ENCODE data around the gene MED8.

MED8 gene

GRCh38 chr1:43389326-43390313, at the start of gene MED8, which contains the start of gene SZT2:
Gene MED8, minus strand, starts transcription at chr1:43389800. Its CDS starts 36 bp downstream, at chr1:43389764.
Gene SZT2, plus strand, starts transcription at chr1:43389899. Its CDS starts 70 bp downstream, at chr1:43389969.
- Mint-ChIP-seq H3K27ac (peak within 1 kb of the TSS; percentile 98 to 100), H3K4me3 (peak within 1 kb of the TSS; percentile 94 to 99), H3K27me3 (no peaks in the 10 kb centered on the region), H3K4me1 (peaks cover 46% of the 10 kb centered on the region), H3K9me3 (no peaks in the 10 kb centered on the region)
- ATAC-seq, result peak; percentile 99
- DNase-seq, result peak; percentile 88 to 95

GRCh38 chr1:43438953-43439581, 49.5 kb upstream of the MED8 start:
- no peak for ATAC-seq
- Mint-ChIP-seq H3K27me3 (no peaks in the 10 kb centered on the region), H3K4me1 (no peaks in the 10 kb centered on the region), H3K9me3 (no peaks in the 10 kb centered on the region), H3K27ac (no peak overlapping the region), H3K4me3 (no peak overlapping the region)
- no peak for DNase-seq

- H3K27me3 Mint-ChIP-seq, result no peaks in the 10 kb centered on the region
- DNase-seq (no peak), ATAC-seq (no peak)
- H3K27ac Mint-ChIP-seq, result no peak overlapping the region
- no peaks in the 10 kb centered on the region for H3K9me3 Mint-ChIP-seq
- H3K4me3 Mint-ChIP-seq, result no peak overlapping the region
- H3K4me1 Mint-ChIP-seq, result no peaks in the 10 kb centered on the region
Measured at GRCh38 chr1:43438576-43438952, 49.0 kb upstream of the MED8 start.

- DNase-seq (no peak), ATAC-seq (no peak)
- Mint-ChIP-seq H3K4me3 (no peak overlapping the region), H3K27ac (peak overlapping the region in 1 of 2 donors; percentile 60), H3K4me1 (no peaks in the 10 kb centered on the region), H3K9me3 (no peaks in the 10 kb centered on the region), H3K27me3 (no peaks in the 10 kb centered on the region)
Measured at GRCh38 chr1:43438006-43438405, 48.4 kb upstream of the MED8 start.

GRCh38 chr1:43437031-43437973, 47.7 kb upstream of the MED8 start:
- Mint-ChIP-seq H3K9me3 (no peaks in the 10 kb centered on the region), H3K27ac (no peak overlapping the region), H3K4me3 (no peak overlapping the region), H3K4me1 (no peaks in the 10 kb centered on the region), H3K27me3 (no peaks in the 10 kb centered on the region)
- ATAC-seq (no peak), DNase-seq (no peak)

GRCh38 chr1:43436371-43436770, 46.8 kb upstream of the MED8 start:
- DNase-seq, result no peak
- no peak for ATAC-seq
- H3K9me3 Mint-ChIP-seq, result no peaks in the 10 kb centered on the region
- no peaks in the 10 kb centered on the region for H3K4me1 Mint-ChIP-seq
- peak overlapping the region in 1 of 2 donors; percentile 53 for H3K27ac Mint-ChIP-seq
- H3K4me3 Mint-ChIP-seq, result no peak overlapping the region
- no peaks in the 10 kb centered on the region for H3K27me3 Mint-ChIP-seq

- DNase-seq (no peak), ATAC-seq (no peak)
- Mint-ChIP-seq H3K27me3 (no peaks in the 10 kb centered on the region), H3K9me3 (no peaks in the 10 kb centered on the region), H3K4me3 (no peak overlapping the region), H3K27ac (peak overlapping the region; percentile 62 to 71), H3K4me1 (no peaks in the 10 kb centered on the region)
Measured at GRCh38 chr1:43435146-43436145, 45.8 kb upstream of the MED8 start.

- Mint-ChIP-seq H3K4me1 (no peaks in the 10 kb centered on the region), H3K9me3 (no peaks in the 10 kb centered on the region), H3K27me3 (no peaks in the 10 kb centered on the region), H3K27ac (no peak overlapping the region), H3K4me3 (no peak overlapping the region)
- DNase-seq (no peak), ATAC-seq (no peak)
Measured at GRCh38 chr1:43434256-43434655, 44.7 kb upstream of the MED8 start.

GRCh38 chr1:43432907-43433306, 43.3 kb upstream of the MED8 start:
- Mint-ChIP-seq H3K27ac (no peak overlapping the region), H3K4me1 (no peaks in the 10 kb centered on the region), H3K9me3 (no peaks in the 10 kb centered on the region), H3K27me3 (no peaks in the 10 kb centered on the region), H3K4me3 (no peak overlapping the region)
- DNase-seq (no peak), ATAC-seq (no peak)

- no peaks in the 10 kb centered on the region for H3K4me1 Mint-ChIP-seq
- DNase-seq (no peak), ATAC-seq (no peak)
- no peaks in the 10 kb centered on the region for H3K27me3 Mint-ChIP-seq
- no peaks in the 10 kb centered on the region for H3K9me3 Mint-ChIP-seq
- H3K4me3 Mint-ChIP-seq, result no peak overlapping the region
- peak overlapping the region in 1 of 2 donors; percentile 35 for H3K27ac Mint-ChIP-seq
Measured at GRCh38 chr1:43432171-43432860, 42.7 kb upstream of the MED8 start.

- ATAC-seq, result no peak
- H3K4me3 Mint-ChIP-seq, result no peak overlapping the region
- H3K9me3 Mint-ChIP-seq, result no peaks in the 10 kb centered on the region
- no peaks in the 10 kb centered on the region for H3K4me1 Mint-ChIP-seq
- H3K27me3 Mint-ChIP-seq, result no peaks in the 10 kb centered on the region
- H3K27ac Mint-ChIP-seq, result peak overlapping the region in 1 of 2 donors; percentile 65
- no peak for DNase-seq
Measured at GRCh38 chr1:43431676-43432075, 42.1 kb upstream of the MED8 start.

GRCh38 chr1:43430831-43431230, 41.2 kb upstream of the MED8 start:
- H3K27me3 Mint-ChIP-seq, result no peaks in the 10 kb centered on the region
- ATAC-seq, result no peak
- H3K4me1 Mint-ChIP-seq, result no peaks in the 10 kb centered on the region
- no peak for DNase-seq
- H3K4me3 Mint-ChIP-seq, result no peak overlapping the region
- peak overlapping the region in 1 of 2 donors; percentile 76 for H3K27ac Mint-ChIP-seq
- no peaks in the 10 kb centered on the region for H3K9me3 Mint-ChIP-seq

- Mint-ChIP-seq H3K27me3 (no peaks in the 10 kb centered on the region), H3K4me1 (no peaks in the 10 kb centered on the region), H3K27ac (no peak overlapping the region), H3K9me3 (no peaks in the 10 kb centered on the region), H3K4me3 (no peak overlapping the region)
- DNase-seq (no peak), ATAC-seq (no peak)
Measured at GRCh38 chr1:43427941-43428340, 38.3 kb upstream of the MED8 start.

GRCh38 chr1:43427524-43427923, 37.9 kb upstream of the MED8 start:
- no peaks in the 10 kb centered on the region for H3K27me3 Mint-ChIP-seq
- H3K4me1 Mint-ChIP-seq, result no peaks in the 10 kb centered on the region
- H3K27ac Mint-ChIP-seq, result no peak overlapping the region
- no peak for ATAC-seq
- no peak overlapping the region for H3K4me3 Mint-ChIP-seq
- no peak for DNase-seq
- no peaks in the 10 kb centered on the region for H3K9me3 Mint-ChIP-seq
